Pancreas (tissue), 10 donors: ENCODE measurements around the gene CDH4. TPM values are rescaled to one million over a fixed set of nuclear protein-coding genes. Genes with fewer than 3 reads are reported as not detected.

Source experiments
- ATAC-seq, 4 donors: fragments of 200-7000 bp; cut with Tn5 transposase; one replicate each; pipeline versions ENCODE4 v1.8.0 to v1.9.1; 2020; ENCODE audit warnings: mild to moderate bottlenecking in 4 of 4, moderate library complexity in 4 of 4
- DNase-seq, 6 donors: peaks; one replicate each; pipeline ENCODE4 v3.0.0-alpha.2; 2020
- FAIRE-seq: peaks from 2 replicates; lab custom pipeline; 2012; peaks lifted over from hg19 to GRCh38; lab: Jason Lieb, UNC
- H3K27ac ChIP-seq, 4 donors: fragments of 200-600 bp; sonication (generic); 1 replicate in 3 of 4; 2 replicates in 1 of 4; pipeline versions ENCODE4 v1.5.0 to v1.8.0; 2020
- H3K27me3 ChIP-seq, 4 donors: fragments of 200-600 bp; one replicate each; pipeline ENCODE4 v1.8.0; 2021
- H3K36me3 ChIP-seq, 3 donors: fragments of 200-600 bp; sonication (generic) in 1 of 3; one replicate each; pipeline versions ENCODE4 v1.5.0 to v1.8.0; 2020 to 2021
- H3K4me1 ChIP-seq, 3 donors: fragments of 200-600 bp; one replicate each; pipeline ENCODE4 v1.8.0; 2021
- H3K4me3 ChIP-seq, 4 donors: fragments of 200-600 bp; sonication (generic) in 2 of 4; one replicate each; pipeline versions ENCODE4 v1.5.0 to v1.8.0; 2020 to 2021
- H3K9me3 ChIP-seq, 4 donors: fragments of 200-600 bp; one replicate each; pipeline ENCODE4 v1.8.0; 2021
- WGBS, 2 donors: extraction: QIAGEN DNeasy Blood & Tissue Kit; methylation state at CpG; one replicate each; pipeline ENCODE4 v1.1.7; 2013; 5-methylcytosine and 5-hydroxymethylcytosine counted together
- intact Hi-C, 3 donors: fragments of 100-400 bp; cut with DNase I; formaldehyde crosslinking; loops; one replicate each; pipeline versions ENCODE4 v1.11.1 to v1.14.2; 2022
- polyA plus RNA-seq, 2 donors: library from polyadenylated mRNA; stranded (reverse); fragments of 200-250 nt; gene quantifications; one replicate each; pipeline ENCODE4 v1.2.3, GENCODE V29; 2013
- total RNA-seq, 6 donors: library from RNA; stranded (reverse); fragmentation: NEBNext Ultra II Directional in 4 of 6; extraction: Animal tissue kit (Norgen Biotek cat#: 25700) in 4 of 6; gene quantifications; one replicate each; pipeline versions ENCODE4 v1.2.1 to v1.2.4, GENCODE V29; 2021 to 2023
- TF ChIP-seq, protein P1 (sequence below), 4 donors: fragments of 200-600 bp; sonication (generic) in 3 of 4; IDR thresholded peaks; one replicate each; pipeline versions ENCODE4 v1.5.0 to v1.8.0; 2021; ENCODE audit warnings: antibody characterized with exemption in 4 of 4
- donor health status: healthy with polysubstance abuse.
- donor health status: DM: no; HTN: no; CAD: no; lungs with moderate emphysema.
- donor health status: DM: no; HTN: no; CAD: no.
- donor health status: control.
- donor health status: control.
- donor health status: Bipolar disorder and iron deficiency.
- donor health status: DM: yes; HTN: yes; CAD: no.
- donor health status: DM: no; HTN: no; CAD: no.
- donor health status: DM: no; HTN: no; CAD: no.
- donor health status: DM: yes; HTN: yes; CAD: no.

The CDH4 gene
- total and polyA plus RNA-seq, 8 donors, result 0.04 to 1.4 (median 0.27) TPM

DNA sequence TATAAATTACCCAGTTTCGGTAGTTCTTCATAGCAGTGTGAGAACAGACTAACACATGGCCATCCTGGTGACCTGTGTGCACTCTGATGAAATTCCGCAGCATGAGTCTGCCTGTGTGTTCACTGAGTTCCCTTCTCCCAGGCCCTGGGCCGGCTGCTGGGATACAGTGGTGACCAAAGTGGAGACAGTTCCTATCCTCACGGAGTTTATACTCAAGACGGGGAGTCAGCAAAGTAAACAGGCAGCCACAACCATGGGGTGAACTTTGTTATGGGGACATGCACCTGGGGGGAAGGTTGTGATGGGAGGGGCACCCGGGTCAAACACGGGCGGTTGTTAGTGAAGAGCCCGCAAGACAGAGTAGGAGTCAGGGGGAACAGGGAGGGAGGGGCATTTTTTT is 202.0 kb downstream of the CDH4 start:
- Histone ChIP-seq H3K27ac (no peak overlapping the region), H3K9me3 (no peaks in the 10 kb centered on the region), H3K36me3 (no peaks in the 10 kb centered on the region), H3K4me3 (no peak overlapping the region), H3K27me3 (no peaks in the 10 kb centered on the region), H3K4me1 (no peaks in the 10 kb centered on the region)
- TF ChIP-seq, protein P1, sequence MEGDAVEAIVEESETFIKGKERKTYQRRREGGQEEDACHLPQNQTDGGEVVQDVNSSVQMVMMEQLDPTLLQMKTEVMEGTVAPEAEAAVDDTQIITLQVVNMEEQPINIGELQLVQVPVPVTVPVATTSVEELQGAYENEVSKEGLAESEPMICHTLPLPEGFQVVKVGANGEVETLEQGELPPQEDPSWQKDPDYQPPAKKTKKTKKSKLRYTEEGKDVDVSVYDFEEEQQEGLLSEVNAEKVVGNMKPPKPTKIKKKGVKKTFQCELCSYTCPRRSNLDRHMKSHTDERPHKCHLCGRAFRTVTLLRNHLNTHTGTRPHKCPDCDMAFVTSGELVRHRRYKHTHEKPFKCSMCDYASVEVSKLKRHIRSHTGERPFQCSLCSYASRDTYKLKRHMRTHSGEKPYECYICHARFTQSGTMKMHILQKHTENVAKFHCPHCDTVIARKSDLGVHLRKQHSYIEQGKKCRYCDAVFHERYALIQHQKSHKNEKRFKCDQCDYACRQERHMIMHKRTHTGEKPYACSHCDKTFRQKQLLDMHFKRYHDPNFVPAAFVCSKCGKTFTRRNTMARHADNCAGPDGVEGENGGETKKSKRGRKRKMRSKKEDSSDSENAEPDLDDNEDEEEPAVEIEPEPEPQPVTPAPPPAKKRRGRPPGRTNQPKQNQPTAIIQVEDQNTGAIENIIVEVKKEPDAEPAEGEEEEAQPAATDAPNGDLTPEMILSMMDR (IDR thresholded peaks at IDR 0.05), result no peak
- ATAC-seq, result no peak
- no peak for DNase-seq
- no peak for FAIRE-seq
- intact Hi-C loops, result no loop called here
- WGBS, 2 donors, result 72 to 79% methylated on average over 9 of the region's 9 CpGs

DNA sequence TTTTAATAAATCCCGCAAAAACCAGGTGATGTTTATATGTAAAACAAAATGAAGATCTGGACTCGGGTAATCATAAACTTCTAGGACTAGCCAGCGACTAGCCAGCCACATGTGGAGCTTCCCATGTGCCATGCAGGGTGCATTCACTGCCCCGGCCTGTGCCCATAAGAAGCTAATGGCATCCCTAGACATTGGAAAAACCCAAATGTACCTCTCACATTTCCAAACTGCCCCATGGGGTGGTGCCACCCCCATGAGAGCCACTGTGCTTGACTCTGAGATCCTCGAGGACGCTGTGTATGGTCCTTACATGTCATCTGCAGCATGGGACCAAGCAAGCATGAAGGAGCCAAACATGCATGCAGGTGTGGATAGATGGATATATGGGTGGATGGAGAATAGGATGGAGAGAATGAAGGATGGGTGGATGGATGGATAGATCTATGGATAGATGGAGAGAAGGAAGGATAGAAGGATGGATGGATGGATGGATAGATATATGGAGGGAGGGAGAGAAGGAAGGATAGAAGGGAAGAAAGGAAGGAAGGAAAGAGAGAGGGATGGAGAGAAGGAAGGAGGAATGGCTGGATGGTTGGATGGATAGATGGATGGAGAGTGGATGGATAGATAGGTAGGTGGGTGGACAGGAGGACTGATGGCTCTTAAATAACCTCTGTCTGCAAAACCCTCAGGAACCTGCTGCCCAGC is 203.6 kb downstream of the CDH4 start:
- Histone ChIP-seq H3K4me3 (no peak overlapping the region), H3K9me3 (no peaks in the 10 kb centered on the region), H3K4me1 (no peaks in the 10 kb centered on the region), H3K36me3 (no peaks in the 10 kb centered on the region), H3K27ac (no peak overlapping the region), H3K27me3 (no peaks in the 10 kb centered on the region)
- intact Hi-C loops, result no loop called here
- TF ChIP-seq, protein P1 (IDR thresholded peaks at IDR 0.05), result no peak
- FAIRE-seq (no peak), DNase-seq (no peak), ATAC-seq (no peak)
- 57 to 76% methylated on average over 6 of the region's 6 CpGs for WGBS, 2 donors

DNA sequence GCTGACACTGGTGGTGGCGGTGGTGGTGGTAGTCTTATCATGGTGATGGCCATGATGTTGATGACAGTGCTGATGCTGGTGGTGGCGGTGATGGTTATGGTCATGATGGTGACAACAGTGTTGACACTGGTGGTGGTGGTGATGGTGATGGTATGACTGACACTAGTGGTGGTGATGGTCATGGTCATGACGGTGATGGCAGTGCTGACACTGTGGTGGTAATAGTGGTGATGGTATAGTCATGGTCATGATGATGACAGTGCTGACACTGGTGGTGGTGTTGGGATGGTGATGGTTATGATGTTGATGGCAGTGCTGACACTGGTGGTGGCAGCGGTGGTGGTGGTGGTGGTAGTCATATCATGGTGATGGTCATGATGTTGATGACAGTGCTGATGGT is 205.7 kb downstream of the CDH4 start:
- DNase-seq, result no peak
- intact Hi-C loops, result no loop called here
- FAIRE-seq, result no peak
- 88 to 90% methylated on average over 4 of the region's 4 CpGs for WGBS, 2 donors
- Histone ChIP-seq H3K4me3 (no peak overlapping the region), H3K27ac (no peak overlapping the region), H3K4me1 (no peaks in the 10 kb centered on the region), H3K9me3 (no peaks in the 10 kb centered on the region), H3K36me3 (no peaks in the 10 kb centered on the region), H3K27me3 (no peaks in the 10 kb centered on the region)
- TF ChIP-seq, protein P1 (IDR thresholded peaks at IDR 0.05), result no peak
- ATAC-seq, result no peak

DNA sequence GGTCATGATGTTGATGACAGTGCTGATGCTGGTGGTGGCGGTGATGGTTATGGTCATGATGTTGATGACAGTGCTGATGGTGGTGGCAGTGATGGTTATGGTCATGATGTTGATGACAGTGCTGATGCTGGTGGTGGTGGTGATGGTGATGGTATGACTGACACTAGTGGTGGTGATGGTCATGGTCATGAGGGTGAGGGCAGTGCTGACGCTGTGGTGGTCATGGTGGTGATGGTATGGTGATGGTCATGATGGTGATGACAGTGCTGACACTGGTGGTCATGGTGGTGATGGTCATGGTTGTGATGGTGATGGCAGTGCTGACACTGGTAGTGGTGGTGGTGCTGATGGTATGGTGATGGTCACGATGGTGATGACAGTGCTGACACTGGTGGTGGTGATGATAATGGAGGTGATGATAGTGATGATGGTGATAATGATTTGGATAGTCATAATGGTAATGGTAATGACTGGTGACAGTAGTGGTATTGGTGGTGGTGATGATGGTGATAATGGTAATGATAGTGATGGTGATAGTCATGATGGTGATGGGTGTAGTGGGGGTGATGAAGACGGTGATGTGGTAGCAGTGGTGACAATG is 206.2 kb downstream of the CDH4 start:
- DNase-seq, result no peak

More for the DNA sequence above, 206.2 kb downstream of the CDH4 start:
- Histone ChIP-seq H3K4me1 (no peaks in the 10 kb centered on the region), H3K27me3 (no peaks in the 10 kb centered on the region), H3K27ac (no peak overlapping the region), H3K4me3 (no peak overlapping the region), H3K9me3 (no peaks in the 10 kb centered on the region), H3K36me3 (no peaks in the 10 kb centered on the region)
- WGBS, 2 donors, result 72 to 85% methylated on average over 4 of the region's 4 CpGs
- FAIRE-seq (no peak), ATAC-seq (no peak)
- intact Hi-C loops, result no loop called here
- TF ChIP-seq, protein P1 (IDR thresholded peaks at IDR 0.05), result no peak
